Thymus (tissue), 11 donors: Measurements from ENCODE around the gene SNX32. TPM values are rescaled to one million over a fixed set of nuclear protein-coding genes. Genes with fewer than 3 reads are reported as not detected.

Experiments
- DNase-seq, 9 donors: peaks; one replicate each; pipeline ENCODE4 v3.0.0-alpha.2; 2013; ENCODE audit warnings: low spot score in 9 of 9, low read depth in 6 of 9, missing footprints in 1 of 9
- H3K27ac ChIP-seq, 2 donors: one replicate each; pipeline ENCODE4 v1.5.1; 2013; ENCODE audit warnings: control low read depth in 1 of 2, low read depth in 1 of 2, low read length in 1 of 2, mild to moderate bottlenecking in 1 of 2, moderate library complexity in 1 of 2
- H3K27me3 ChIP-seq, 2 donors: one replicate each; pipeline ENCODE4 v1.5.1; 2013; ENCODE audit warnings: low read length in 1 of 2; ENCODE audit not compliant: control insufficient read depth in 2 of 2, insufficient read depth in 1 of 2
- H3K36me3 ChIP-seq, 2 donors: one replicate each; pipeline ENCODE4 v1.5.1; 2013; ENCODE audit warnings: low read length in 1 of 2, mild to moderate bottlenecking in 1 of 2, moderate library complexity in 1 of 2; ENCODE audit not compliant: control insufficient read depth in 2 of 2, insufficient read depth in 2 of 2
- H3K4me1 ChIP-seq, 2 donors: one replicate each; pipeline ENCODE4 v1.5.1; 2013; ENCODE audit warnings: low read length in 2 of 2; ENCODE audit not compliant: control insufficient read depth in 2 of 2, insufficient read depth in 2 of 2
- H3K4me3 ChIP-seq, 2 donors: one replicate each; pipeline ENCODE4 v1.5.1; 2013; ENCODE audit warnings: low read length in 2 of 2, control low read depth in 1 of 2, mild to moderate bottlenecking in 1 of 2
- H3K9me3 ChIP-seq, 2 donors: one replicate each; pipeline ENCODE4 v1.5.1; 2013; ENCODE audit warnings: low read length in 1 of 2, mild to moderate bottlenecking in 1 of 2; ENCODE audit not compliant: control insufficient read depth in 2 of 2, insufficient read depth in 1 of 2
- WGBS: extraction: QIAGEN DNeasy Blood & Tissue Kit; methylation state at CpG from one replicate; pipeline ENCODE4 v1.1.7; 2013; 5-methylcytosine and 5-hydroxymethylcytosine counted together
- polyA plus RNA-seq: library from polyadenylated mRNA; stranded (reverse); fragments of 200-250 nt; gene quantifications from one replicate; pipeline ENCODE4 v1.2.3, GENCODE V29; 2013
- total RNA-seq: library from RNA; stranded (reverse); fragments of 120-200 nt; gene quantifications from one replicate; pipeline ENCODE4 v1.2.4, GENCODE V29; 2013
- donor health status: healthy.

SNX32 gene
- total and polyA plus RNA-seq, 2 donors = 0.38 to 1.1 TPM

- Histone ChIP-seq H3K9me3 (peaks cover 0 to 8% of the 10 kb centered on the region in 2 donors), H3K4me1 (peaks cover 10 to 34% of the 10 kb centered on the region in 2 donors), H3K27me3 (no peaks in the 10 kb centered on the region), H3K27ac (no peak overlapping the region), H3K36me3 (peaks cover 56 to 59% of the 10 kb centered on the region in 2 donors), H3K4me3 (no peak overlapping the region)
- DNase-seq = no peak
- WGBS = 90% methylated on average over 5 of the region's 5 CpGs
Measured at GRCh38 chr11:65862191-65862735, 28.5 kb downstream of the SNX32 start.

GRCh38 chr11:65862941-65863888, 29.5 kb downstream of the SNX32 start:
- Histone ChIP-seq H3K4me3 (no peak overlapping the region), H3K36me3 (peaks cover 57 to 66% of the 10 kb centered on the region in 2 donors), H3K9me3 (peaks cover 0 to 8% of the 10 kb centered on the region in 2 donors), H3K27me3 (no peaks in the 10 kb centered on the region), H3K4me1 (peaks cover 10 to 36% of the 10 kb centered on the region in 2 donors), H3K27ac (no peak overlapping the region)
- 98% methylated on average over 24 of the region's 24 CpGs for WGBS
- no peak for DNase-seq

GRCh38 chr11:65863889-65864705, 30.3 kb downstream of the SNX32 start:
- 95% methylated on average over 12 of the region's 12 CpGs for WGBS
- H3K4me3 ChIP-seq = no peak overlapping the region
- H3K27ac ChIP-seq = no peak overlapping the region
- no peak for DNase-seq
- H3K4me1 ChIP-seq = peaks cover 10 to 29% of the 10 kb centered on the region in 2 donors
- no peaks in the 10 kb centered on the region for H3K27me3 ChIP-seq
- H3K36me3 ChIP-seq = peaks cover 57 to 71% of the 10 kb centered on the region in 2 donors
- H3K9me3 ChIP-seq = peaks cover 0 to 8% of the 10 kb centered on the region in 2 donors

DNA sequence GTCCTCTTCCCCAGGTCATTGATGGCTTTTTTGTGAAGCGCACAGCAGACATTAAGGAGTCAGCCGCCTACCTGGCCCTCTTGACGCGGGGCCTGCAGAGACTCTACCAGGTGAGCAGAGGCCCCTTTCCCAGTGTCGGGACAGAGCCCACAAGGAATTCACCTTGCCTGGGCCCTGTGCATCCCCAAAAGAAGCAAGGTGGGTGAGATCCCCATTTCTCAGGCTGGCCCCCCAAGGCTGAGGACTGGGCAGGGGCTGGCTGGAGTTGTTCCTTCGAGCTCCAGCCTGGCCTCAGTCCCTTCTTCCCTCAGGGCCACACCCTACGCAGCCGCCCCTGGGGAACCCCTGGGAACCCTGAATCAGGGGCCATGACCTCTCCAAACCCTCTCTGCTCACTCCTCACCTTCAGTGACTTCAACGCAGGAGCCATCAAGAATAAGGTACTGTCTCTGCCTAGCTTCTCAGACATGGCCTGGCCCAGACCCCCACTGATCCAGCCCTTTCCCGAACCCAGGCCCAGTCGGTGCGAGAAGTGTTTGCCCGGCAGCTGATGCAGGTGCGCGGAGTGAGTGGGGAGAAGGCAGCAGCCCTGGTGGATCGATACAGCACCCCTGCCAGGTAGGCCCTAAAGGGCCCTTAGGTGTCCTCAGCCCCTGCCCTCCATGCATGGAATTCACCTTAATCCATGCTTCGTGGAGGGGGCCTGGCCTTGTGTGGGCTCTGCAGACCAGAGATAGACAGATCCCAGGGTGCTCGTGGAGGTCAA, 31.1 kb downstream of the SNX32 start:
- H3K9me3 ChIP-seq = peaks cover 0 to 5% of the 10 kb centered on the region in 2 donors
- H3K27ac ChIP-seq = no peak overlapping the region
- H3K36me3 ChIP-seq = peaks cover 57 to 71% of the 10 kb centered on the region in 2 donors
- no peak for DNase-seq
- H3K27me3 ChIP-seq = peaks cover 0 to 5% of the 10 kb centered on the region in 2 donors
- 97% methylated on average over 18 of the region's 18 CpGs for WGBS
- H3K4me3 ChIP-seq = no peak overlapping the region
- peaks cover 10 to 22% of the 10 kb centered on the region in 2 donors for H3K4me1 ChIP-seq

GRCh38 chr11:65865550-65866172, 31.9 kb downstream of the SNX32 start:
- DNase-seq = no peak
- no peaks in the 10 kb centered on the region for H3K9me3 ChIP-seq
- H3K4me1 ChIP-seq = peaks cover 10 to 21% of the 10 kb centered on the region in 2 donors
- H3K27me3 ChIP-seq = peaks cover 0 to 13% of the 10 kb centered on the region in 2 donors
- no peak overlapping the region for H3K4me3 ChIP-seq
- no peak overlapping the region for H3K27ac ChIP-seq
- WGBS = 97% methylated on average over 9 of the region's 9 CpGs
- peaks cover 57 to 71% of the 10 kb centered on the region in 2 donors for H3K36me3 ChIP-seq

GRCh38 chr11:65866509-65867283, 32.9 kb downstream of the SNX32 start:
- Histone ChIP-seq H3K27ac (no peak overlapping the region), H3K27me3 (peaks cover 0 to 23% of the 10 kb centered on the region in 2 donors), H3K4me1 (peaks cover 2 to 12% of the 10 kb centered on the region in 2 donors), H3K4me3 (no peak overlapping the region), H3K36me3 (peaks cover 57 to 67% of the 10 kb centered on the region in 2 donors), H3K9me3 (no peaks in the 10 kb centered on the region)
- DNase-seq = no peak
- WGBS = 97% methylated on average over 21 of the region's 21 CpGs

GRCh38 chr11:65867284-65868071, 33.7 kb downstream of the SNX32 start:
- H3K4me1 ChIP-seq = peaks cover 0 to 8% of the 10 kb centered on the region in 2 donors
- DNase-seq = peak in 1 of 9 donors; percentile 50

More at GRCh38 chr11:65867284-65868071, 33.7 kb downstream of the SNX32 start:
- Histone ChIP-seq H3K27me3 (peaks cover 4 to 31% of the 10 kb centered on the region in 2 donors), H3K36me3 (peaks cover 50 to 60% of the 10 kb centered on the region in 2 donors), H3K27ac (peak overlapping the region in 1 of 2 donors; percentile 37), H3K4me3 (no peak overlapping the region), H3K9me3 (no peaks in the 10 kb centered on the region)
- 76% methylated on average over 29 of the region's 29 CpGs for WGBS
